SKM-1 (cell line): ENCODE results near the gene MKLN1.

Experiments
- DNase-seq: peaks from one replicate; lab custom pipeline; 2025; ENCODE audit not compliant: unreplicated experiment; lab: John Stamatoyannopoulos, UW

The MKLN1 gene

GRCh38 chr7:131540491-131541162 lies 213.0 kb downstream of the MKLN1 start:
- no peak for DNase-seq

GRCh38 chr7:131543298-131543697 lies 215.6 kb downstream of the MKLN1 start:
- DNase-seq = no peak

- no peak for DNase-seq
Observed at GRCh38 chr7:131544021-131544420, 216.3 kb downstream of the MKLN1 start.

- DNase-seq = no peak
Observed at GRCh38 chr7:131544449-131545301, 217.0 kb downstream of the MKLN1 start.

- DNase-seq = no peak
Observed at GRCh38 chr7:131546126-131546525, 218.4 kb downstream of the MKLN1 start.
